ENCODE results near the gene LMO2.
"Not testable (repeated sequence)": the region's sequence is repeated elsewhere in the genome, so short reads cannot be mapped to it uniquely, and the experiment has no call there.

Gene LMO2

GRCh38 chr11:33863418-33864172, 28.3 kb downstream of the LMO2 start:
- H3K27me3 Mint-ChIP-seq = peaks cover 35% of the 10 kb centered on the region
- H3K9me3 Mint-ChIP-seq = no peaks in the 10 kb centered on the region
- H3K27ac Mint-ChIP-seq = no peak overlapping the region
- H3K4me3 Mint-ChIP-seq = no peak overlapping the region
- H3K36me3 Mint-ChIP-seq = no peaks in the 10 kb centered on the region
- H3K4me1 Mint-ChIP-seq = peaks cover 9% of the 10 kb centered on the region

GRCh38 chr11:33861941-33862589, 29.8 kb downstream of the LMO2 start:
- H3K4me1 Mint-ChIP-seq = no peaks in the 10 kb centered on the region
- no peaks in the 10 kb centered on the region for H3K36me3 Mint-ChIP-seq
- H3K27ac Mint-ChIP-seq = no peak overlapping the region
- H3K9me3 Mint-ChIP-seq = no peaks in the 10 kb centered on the region
- H3K27me3 Mint-ChIP-seq = peaks cover 30% of the 10 kb centered on the region
- no peak overlapping the region for H3K4me3 Mint-ChIP-seq

- no peaks in the 10 kb centered on the region for H3K36me3 Mint-ChIP-seq
- no peaks in the 10 kb centered on the region for H3K4me1 Mint-ChIP-seq
- no peak overlapping the region for H3K4me3 Mint-ChIP-seq
- H3K27ac Mint-ChIP-seq = no peak overlapping the region
- no peaks in the 10 kb centered on the region for H3K9me3 Mint-ChIP-seq
- peaks cover 32% of the 10 kb centered on the region for H3K27me3 Mint-ChIP-seq
Measured at GRCh38 chr11:33861386-33861785, 30.5 kb downstream of the LMO2 start.

GRCh38 chr11:33860926-33861325, 30.9 kb downstream of the LMO2 start:
- Mint-ChIP-seq H3K4me1 (no peaks in the 10 kb centered on the region), H3K27ac (no peak overlapping the region), H3K27me3 (peaks cover 30% of the 10 kb centered on the region), H3K36me3 (no peaks in the 10 kb centered on the region), H3K4me3 (no peak overlapping the region), H3K9me3 (no peaks in the 10 kb centered on the region)

GRCh38 chr11:33859306-33859705, 32.6 kb downstream of the LMO2 start:
- no peaks in the 10 kb centered on the region for H3K9me3 Mint-ChIP-seq
- peaks cover 29% of the 10 kb centered on the region for H3K27me3 Mint-ChIP-seq
- H3K27ac Mint-ChIP-seq = no peak overlapping the region
- no peak overlapping the region for H3K4me3 Mint-ChIP-seq
- H3K36me3 Mint-ChIP-seq = no peaks in the 10 kb centered on the region
- H3K4me1 Mint-ChIP-seq = no peaks in the 10 kb centered on the region

- Mint-ChIP-seq H3K27me3 (peaks cover 22% of the 10 kb centered on the region), H3K9me3 (no peaks in the 10 kb centered on the region)
Measured at GRCh38 chr11:33857933-33858371, 33.9 kb downstream of the LMO2 start.

GRCh38 chr11:33855500-33855899, 36.4 kb downstream of the LMO2 start:
- H3K36me3 Mint-ChIP-seq = no peaks in the 10 kb centered on the region
- H3K9me3 Mint-ChIP-seq = no peaks in the 10 kb centered on the region
- no peak overlapping the region for H3K27ac Mint-ChIP-seq
- no peak overlapping the region for H3K4me3 Mint-ChIP-seq
- peaks cover 16% of the 10 kb centered on the region for H3K27me3 Mint-ChIP-seq
- no peaks in the 10 kb centered on the region for H3K4me1 Mint-ChIP-seq

More at GRCh38 chr11:33857933-33858371, 33.9 kb downstream of the LMO2 start:
- Mint-ChIP-seq H3K27ac (no peak overlapping the region), H3K4me3 (no peak overlapping the region), H3K36me3 (no peaks in the 10 kb centered on the region), H3K4me1 (no peaks in the 10 kb centered on the region)

- H3K9me3 Mint-ChIP-seq = no peaks in the 10 kb centered on the region
- no peak overlapping the region for H3K27ac Mint-ChIP-seq
- no peak overlapping the region for H3K4me3 Mint-ChIP-seq
- no peaks in the 10 kb centered on the region for H3K36me3 Mint-ChIP-seq
- no peaks in the 10 kb centered on the region for H3K4me1 Mint-ChIP-seq
- H3K27me3 Mint-ChIP-seq = peaks cover 13% of the 10 kb centered on the region
Measured at GRCh38 chr11:33848717-33849390, 43.0 kb downstream of the LMO2 start.

GRCh38 chr11:33847251-33847650, 44.6 kb downstream of the LMO2 start:
- no peaks in the 10 kb centered on the region for H3K36me3 Mint-ChIP-seq
- no peaks in the 10 kb centered on the region for H3K4me1 Mint-ChIP-seq
- no peak overlapping the region for H3K4me3 Mint-ChIP-seq
- H3K27me3 Mint-ChIP-seq = peaks cover 13% of the 10 kb centered on the region
- H3K27ac Mint-ChIP-seq = no peak overlapping the region
- no peaks in the 10 kb centered on the region for H3K9me3 Mint-ChIP-seq

- Mint-ChIP-seq H3K27ac (no peak overlapping the region), H3K9me3 (no peaks in the 10 kb centered on the region), H3K36me3 (no peaks in the 10 kb centered on the region), H3K4me1 (no peaks in the 10 kb centered on the region), H3K27me3 (peaks cover 25% of the 10 kb centered on the region), H3K4me3 (no peak overlapping the region)
Measured at GRCh38 chr11:33844236-33844635, 47.6 kb downstream of the LMO2 start.

- Mint-ChIP-seq H3K27ac (no peak overlapping the region), H3K36me3 (no peaks in the 10 kb centered on the region), H3K4me3 (no peak overlapping the region), H3K9me3 (no peaks in the 10 kb centered on the region), H3K27me3 (peaks cover 24% of the 10 kb centered on the region), H3K4me1 (no peaks in the 10 kb centered on the region)
Measured at GRCh38 chr11:33843018-33843417, 48.9 kb downstream of the LMO2 start.

- Mint-ChIP-seq H3K27me3 (peaks cover 24% of the 10 kb centered on the region), H3K4me1 (no peaks in the 10 kb centered on the region), H3K9me3 (no peaks in the 10 kb centered on the region), H3K27ac (no peak overlapping the region), H3K36me3 (no peaks in the 10 kb centered on the region), H3K4me3 (no peak overlapping the region)
Measured at GRCh38 chr11:33842236-33842915, 49.5 kb downstream of the LMO2 start.

- not testable (repeated sequence) for H3K4me1 Mint-ChIP-seq, H3K27ac Mint-ChIP-seq, H3K4me3 Mint-ChIP-seq, H3K9me3 Mint-ChIP-seq, H3K36me3 Mint-ChIP-seq
- peaks cover 17% of the 10 kb centered on the region for H3K27me3 Mint-ChIP-seq
Measured at GRCh38 chr11:33838234-33838633, 53.6 kb downstream of the LMO2 start.

- not testable (repeated sequence) for H3K4me3 Mint-ChIP-seq, H3K9me3 Mint-ChIP-seq, H3K4me1 Mint-ChIP-seq, H3K27ac Mint-ChIP-seq, H3K36me3 Mint-ChIP-seq
- peaks cover 18% of the 10 kb centered on the region for H3K27me3 Mint-ChIP-seq
Measured at GRCh38 chr11:33837334-33837733, 54.5 kb downstream of the LMO2 start.

- no peaks in the 10 kb centered on the region for H3K9me3 Mint-ChIP-seq
- H3K4me1 Mint-ChIP-seq = no peaks in the 10 kb centered on the region
- no peak overlapping the region for H3K27ac Mint-ChIP-seq
- H3K27me3 Mint-ChIP-seq = peaks cover 16% of the 10 kb centered on the region
- no peak overlapping the region for H3K4me3 Mint-ChIP-seq
- H3K36me3 Mint-ChIP-seq = no peaks in the 10 kb centered on the region
Measured at GRCh38 chr11:33835143-33835878, 56.6 kb downstream of the LMO2 start.
